GM19351 (cell line): ENCODE measurements around the gene KDM2B.
"Not testable (repeated sequence)": the region's sequence is repeated elsewhere in the genome, so short reads cannot be mapped to it uniquely, and the experiment has no call there.

Source experiments
- ATAC-seq: cut with Tn5 transposase; IDR thresholded peaks from one replicate; pipeline ENCODE4 v1.9.1; 2021; ENCODE audit warnings: mild to moderate bottlenecking, moderate library complexity; ENCODE audit not compliant: unreplicated experiment

Gene KDM2B

DNA sequence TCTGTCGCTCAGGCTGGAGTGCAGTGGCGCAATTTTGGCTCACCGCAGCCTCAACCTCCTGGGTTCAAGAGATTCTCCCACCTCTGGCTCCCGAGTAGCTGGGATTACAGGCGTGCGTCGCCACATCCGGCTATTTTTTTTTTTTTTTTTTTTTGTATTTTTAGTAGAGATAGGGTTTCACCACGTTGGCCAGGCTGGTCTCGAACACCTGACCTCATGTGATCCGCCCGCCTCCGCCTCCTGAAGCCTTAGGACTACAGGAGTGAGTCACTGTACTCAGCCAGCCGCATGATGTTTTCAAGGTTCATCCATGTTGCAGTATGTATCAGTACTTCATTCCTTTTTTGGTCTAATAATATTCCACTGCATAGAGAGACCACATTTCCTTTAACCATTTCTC lies 183.3 kb downstream of the KDM2B start:
- no peak for ATAC-seq

DNA sequence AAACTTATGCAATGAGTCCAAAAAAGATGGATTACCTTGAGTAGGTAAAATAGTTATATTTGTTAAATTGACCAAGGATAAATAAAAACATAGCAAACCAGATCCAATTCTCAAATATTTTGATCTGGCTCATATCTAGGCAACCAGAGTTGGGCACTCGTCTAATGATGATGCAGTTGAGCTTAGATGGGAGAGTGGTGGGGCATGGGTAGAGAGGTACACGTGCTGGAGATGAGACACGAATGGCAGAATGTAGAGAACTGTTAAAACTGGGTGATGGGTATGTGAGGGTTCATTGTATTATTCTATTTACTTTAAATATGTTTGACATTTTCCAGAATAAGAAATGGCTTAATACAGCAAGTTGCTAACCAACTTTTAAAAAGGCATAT lies 188.5 kb downstream of the KDM2B start:
- ATAC-seq, result no peak

GRCh38 chr12:121391619-121392324 lies 189.1 kb downstream of the KDM2B start:
- ATAC-seq, result peak; percentile 50

- no peak for ATAC-seq
Measured at GRCh38 chr12:121390856-121391255, 190.0 kb downstream of the KDM2B start.

GRCh38 chr12:121388421-121388981 lies 192.3 kb downstream of the KDM2B start:
- no peak for ATAC-seq

GRCh38 chr12:121384891-121385290 lies 195.9 kb downstream of the KDM2B start:
- not testable (repeated sequence) for ATAC-seq

DNA sequence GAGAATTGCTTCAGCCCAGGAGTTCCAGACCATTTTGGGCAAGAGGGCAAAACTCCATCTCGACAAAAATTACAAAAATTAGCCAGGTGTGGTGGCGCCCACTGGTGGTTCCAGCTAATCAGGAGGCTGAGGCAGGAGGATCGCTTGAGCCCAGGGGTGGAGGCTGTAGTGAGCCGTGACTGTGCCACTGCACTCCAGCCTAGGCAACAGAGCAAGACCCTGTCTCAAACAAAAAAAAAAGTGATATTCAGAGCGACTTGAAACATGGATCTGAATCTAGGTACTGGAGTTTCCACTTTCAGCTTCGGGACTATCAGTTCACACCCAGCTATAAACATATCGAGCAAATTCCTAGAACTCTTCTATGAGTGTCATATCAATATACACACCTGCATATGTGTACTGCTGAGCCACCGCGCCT lies 197.2 kb downstream of the KDM2B start:
- no peak for ATAC-seq

DNA sequence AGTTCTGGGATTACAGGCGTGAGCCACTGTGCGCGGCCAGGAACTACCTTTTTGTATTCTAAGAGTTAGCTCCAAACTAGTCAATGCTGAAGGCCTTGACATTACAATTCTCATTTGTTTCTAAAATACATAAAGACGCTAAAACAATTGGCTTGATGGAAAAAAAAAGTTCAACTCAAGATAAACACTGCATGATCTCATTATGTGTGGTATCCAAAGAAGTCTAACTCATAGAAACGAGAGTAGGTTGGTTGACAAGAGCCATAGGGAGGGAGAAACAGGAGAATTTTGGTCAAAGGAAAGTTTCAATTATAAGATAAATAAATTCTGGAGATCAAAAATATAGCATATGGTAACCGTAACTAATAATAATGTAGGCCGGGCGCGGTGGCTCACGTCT lies 200.9 kb downstream of the KDM2B start:
- ATAC-seq, result no peak
